Measurements from ENCODE around the gene IGFBP6.
A peak's percentile ranks its signal among the peaks of the same experiment; 100 is the strongest.

Gene IGFBP6

GRCh38 chr12:53123578-53124351, 26.3 kb downstream of the IGFBP6 start:
- Histone ChIP-seq H3K4me2 (ENCODE audit: insufficient read depth, low read length, poor library complexity, severe bottlenecking) (no peak overlapping the region), H2AK5ac (ENCODE audit: low read depth, low read length) (no peak overlapping the region), H3K18ac (ENCODE audit: low read length) (peak overlapping the region; percentile 61), H3K4me1 (ENCODE audit: control insufficient read depth in 2 of 2, insufficient read depth in 1 of 2, low read depth in 1 of 2, low read length in 2 of 2) (peaks cover 0 to 2% of the 10 kb centered on the region in 2 donors), H2AFZ (ENCODE audit: low read length) (no peak overlapping the region), H4K91ac (ENCODE audit: low read depth, low read length, poor library complexity) (no peak overlapping the region), H3K27me3 (ENCODE audit: control insufficient read depth in 3 of 3, insufficient read depth in 3 of 3, low read depth in 1 of 3, low read length in 3 of 3) (peaks cover 0 to 7% (median 2%) of the 10 kb centered on the region in 3 experiments), H2BK15ac (ENCODE audit: low read length) (no peak overlapping the region), H3K23ac (ENCODE audit: low read depth, low read length, poor library complexity) (peak overlapping the region; percentile 32), H4K8ac (ENCODE audit: low read depth, low read length) (no peak overlapping the region), H2BK120ac (ENCODE audit: low read depth, low read length) (no peak overlapping the region), H3K27ac (replicated peaks; ENCODE audit: low read length) (no peak overlapping the region), H3K9me3 (replicated peaks in 1 of 2; ENCODE audit: control insufficient read depth in 2 of 2, insufficient read depth in 1 of 2, low read depth in 1 of 2, low read length in 2 of 2) (peaks cover 0 to 6% of the 10 kb centered on the region in 2 donors), H2BK5ac (ENCODE audit: low read length) (no peak overlapping the region), H3K4ac (ENCODE audit: low read length) (no peak overlapping the region), H3K4me3 (ENCODE audit: low read length in 2 of 2) (peak overlapping the region in 1 of 2 donors; percentile 34), H2BK12ac (ENCODE audit: low read length) (no peak overlapping the region), H3K14ac (ENCODE audit: low read length) (no peak overlapping the region), H3K36me3 (replicated peaks in 1 of 2; ENCODE audit: control insufficient read depth in 2 of 2, insufficient read depth in 2 of 2, low read length in 2 of 2) (no peaks in the 10 kb centered on the region), H3K9ac (ENCODE audit: low read depth, low read length, poor library complexity) (no peak overlapping the region), H3K79me1 (ENCODE audit: low read depth, low read length) (no peaks in the 10 kb centered on the region)
- DNase-seq (ENCODE audit: low spot score): no peak
- WGBS, 2 donors (ENCODE audit: extremely low coverage in 2 of 2, insufficient read length in 2 of 2, insufficient replicate concordance in 1 of 2): no CpG with 5 or more reads among the region's 16 CpGs

- H3K9me3 ChIP-seq (replicated peaks in 1 of 2; ENCODE audit: control insufficient read depth in 2 of 2, insufficient read depth in 1 of 2, low read depth in 1 of 2, low read length in 2 of 2): peaks cover 0 to 6% of the 10 kb centered on the region in 2 donors
- no peak overlapping the region for H4K91ac ChIP-seq (ENCODE audit: low read depth, low read length, poor library complexity)
- no peak overlapping the region for H3K4me2 ChIP-seq (ENCODE audit: insufficient read depth, low read length, poor library complexity, severe bottlenecking)
- H2AK5ac ChIP-seq (ENCODE audit: low read depth, low read length): no peak overlapping the region
- no peak overlapping the region for H3K4me3 ChIP-seq (ENCODE audit: low read length in 2 of 2)
- no peak overlapping the region for H4K8ac ChIP-seq (ENCODE audit: low read depth, low read length)
- H3K4me1 ChIP-seq (ENCODE audit: control insufficient read depth in 2 of 2, insufficient read depth in 1 of 2, low read depth in 1 of 2, low read length in 2 of 2): peaks cover 0 to 2% of the 10 kb centered on the region in 2 donors
- H3K79me1 ChIP-seq (ENCODE audit: low read depth, low read length): no peaks in the 10 kb centered on the region
- no peaks in the 10 kb centered on the region for H3K36me3 ChIP-seq (replicated peaks in 1 of 2; ENCODE audit: control insufficient read depth in 2 of 2, insufficient read depth in 2 of 2, low read length in 2 of 2)
- H3K23ac ChIP-seq (ENCODE audit: low read depth, low read length, poor library complexity): no peak overlapping the region
- peaks cover 0 to 2% (median 2%) of the 10 kb centered on the region in 3 experiments for H3K27me3 ChIP-seq (ENCODE audit: control insufficient read depth in 3 of 3, insufficient read depth in 3 of 3, low read depth in 1 of 3, low read length in 3 of 3)
- no peak overlapping the region for H2BK12ac ChIP-seq (ENCODE audit: low read length)
- no peak overlapping the region for H3K27ac ChIP-seq (replicated peaks; ENCODE audit: low read length)
- DNase-seq (ENCODE audit: low spot score): no peak
- no peak overlapping the region for H3K9ac ChIP-seq (ENCODE audit: low read depth, low read length, poor library complexity)
- H2BK120ac ChIP-seq (ENCODE audit: low read depth, low read length): no peak overlapping the region
- no peak overlapping the region for H2BK15ac ChIP-seq (ENCODE audit: low read length)
- H3K4ac ChIP-seq (ENCODE audit: low read length): no peak overlapping the region
- H3K18ac ChIP-seq (ENCODE audit: low read length): no peak overlapping the region
- H2BK5ac ChIP-seq (ENCODE audit: low read length): no peak overlapping the region
- no peak overlapping the region for H2AFZ ChIP-seq (ENCODE audit: low read length)
- H3K14ac ChIP-seq (ENCODE audit: low read length): no peak overlapping the region
Measured at GRCh38 chr12:53124352-53124723, 26.9 kb downstream of the IGFBP6 start.

- Histone ChIP-seq H3K9me3 (replicated peaks in 1 of 2; ENCODE audit: control insufficient read depth in 2 of 2, insufficient read depth in 1 of 2, low read depth in 1 of 2, low read length in 2 of 2) (peaks cover 0 to 6% of the 10 kb centered on the region in 2 donors), H4K8ac (ENCODE audit: low read depth, low read length) (no peak overlapping the region), H3K27ac (replicated peaks; ENCODE audit: low read length) (no peak overlapping the region), H2AFZ (ENCODE audit: low read length) (no peak overlapping the region), H3K36me3 (replicated peaks in 1 of 2; ENCODE audit: control insufficient read depth in 2 of 2, insufficient read depth in 2 of 2, low read length in 2 of 2) (no peaks in the 10 kb centered on the region), H3K27me3 (ENCODE audit: control insufficient read depth in 3 of 3, insufficient read depth in 3 of 3, low read depth in 1 of 3, low read length in 3 of 3) (peaks cover 0 to 10% (median 2%) of the 10 kb centered on the region in 3 experiments), H2AK5ac (ENCODE audit: low read depth, low read length) (no peak overlapping the region), H2BK12ac (ENCODE audit: low read length) (no peak overlapping the region), H3K79me1 (ENCODE audit: low read depth, low read length) (no peaks in the 10 kb centered on the region), H2BK120ac (ENCODE audit: low read depth, low read length) (no peak overlapping the region), H3K4me3 (ENCODE audit: low read length in 2 of 2) (no peak overlapping the region), H3K14ac (ENCODE audit: low read length) (no peak overlapping the region), H3K4me2 (ENCODE audit: insufficient read depth, low read length, poor library complexity, severe bottlenecking) (no peak overlapping the region), H3K23ac (ENCODE audit: low read depth, low read length, poor library complexity) (no peak overlapping the region), H2BK5ac (ENCODE audit: low read length) (no peak overlapping the region), H2BK15ac (ENCODE audit: low read length) (no peak overlapping the region), H3K18ac (ENCODE audit: low read length) (no peak overlapping the region), H4K91ac (ENCODE audit: low read depth, low read length, poor library complexity) (no peak overlapping the region), H3K4me1 (ENCODE audit: control insufficient read depth in 2 of 2, insufficient read depth in 1 of 2, low read depth in 1 of 2, low read length in 2 of 2) (no peaks in the 10 kb centered on the region), H3K4ac (ENCODE audit: low read length) (no peak overlapping the region), H3K9ac (ENCODE audit: low read depth, low read length, poor library complexity) (no peak overlapping the region)
- no CpG with 5 or more reads among the region's 1 CpG for WGBS, 2 donors (ENCODE audit: extremely low coverage in 2 of 2, insufficient read length in 2 of 2, insufficient replicate concordance in 1 of 2)
- DNase-seq (ENCODE audit: low spot score): no peak
Measured at GRCh38 chr12:53127169-53127568, 29.7 kb downstream of the IGFBP6 start.

- Histone ChIP-seq H2AK5ac (ENCODE audit: low read depth, low read length) (peak overlapping the region; percentile 74), H3K27me3 (ENCODE audit: control insufficient read depth in 3 of 3, insufficient read depth in 3 of 3, low read depth in 1 of 3, low read length in 3 of 3) (peaks cover 0 to 10% (median 2%) of the 10 kb centered on the region in 3 experiments), H3K9me3 (replicated peaks in 1 of 2; ENCODE audit: control insufficient read depth in 2 of 2, insufficient read depth in 1 of 2, low read depth in 1 of 2, low read length in 2 of 2) (no peaks in the 10 kb centered on the region), H3K4me2 (ENCODE audit: insufficient read depth, low read length, poor library complexity, severe bottlenecking) (no peak overlapping the region), H3K18ac (ENCODE audit: low read length) (no peak overlapping the region), H4K8ac (ENCODE audit: low read depth, low read length) (no peak overlapping the region), H3K9ac (ENCODE audit: low read depth, low read length, poor library complexity) (no peak overlapping the region), H3K4me3 (ENCODE audit: low read length in 2 of 2) (no peak overlapping the region), H3K4me1 (ENCODE audit: control insufficient read depth in 2 of 2, insufficient read depth in 1 of 2, low read depth in 1 of 2, low read length in 2 of 2) (no peaks in the 10 kb centered on the region), H3K27ac (replicated peaks; ENCODE audit: low read length) (no peak overlapping the region), H3K4ac (ENCODE audit: low read length) (no peak overlapping the region), H2BK12ac (ENCODE audit: low read length) (no peak overlapping the region), H2BK5ac (ENCODE audit: low read length) (peak overlapping the region; percentile 72), H4K91ac (ENCODE audit: low read depth, low read length, poor library complexity) (no peak overlapping the region), H3K23ac (ENCODE audit: low read depth, low read length, poor library complexity) (peak overlapping the region; percentile 30), H2BK120ac (ENCODE audit: low read depth, low read length) (no peak overlapping the region), H3K79me1 (ENCODE audit: low read depth, low read length) (no peaks in the 10 kb centered on the region), H3K36me3 (replicated peaks in 1 of 2; ENCODE audit: control insufficient read depth in 2 of 2, insufficient read depth in 2 of 2, low read length in 2 of 2) (no peaks in the 10 kb centered on the region), H2BK15ac (ENCODE audit: low read length) (no peak overlapping the region), H2AFZ (ENCODE audit: low read length) (no peak overlapping the region), H3K14ac (ENCODE audit: low read length) (no peak overlapping the region)
- no CpG with 5 or more reads among the region's 10 CpGs for WGBS, 2 donors (ENCODE audit: extremely low coverage in 2 of 2, insufficient read length in 2 of 2, insufficient replicate concordance in 1 of 2)
- no peak for DNase-seq (ENCODE audit: low spot score)
Measured at GRCh38 chr12:53128780-53129569, 31.5 kb downstream of the IGFBP6 start.
